Putamen (tissue), 1 donor: ENCODE measurements around the gene IFITM10.

ENCODE experiments used
- DNase-seq: peaks from one replicate; pipeline ENCODE4 v3.0.0-alpha.2; 2016; ENCODE audit warnings: low spot score

IFITM10 gene

DNA sequence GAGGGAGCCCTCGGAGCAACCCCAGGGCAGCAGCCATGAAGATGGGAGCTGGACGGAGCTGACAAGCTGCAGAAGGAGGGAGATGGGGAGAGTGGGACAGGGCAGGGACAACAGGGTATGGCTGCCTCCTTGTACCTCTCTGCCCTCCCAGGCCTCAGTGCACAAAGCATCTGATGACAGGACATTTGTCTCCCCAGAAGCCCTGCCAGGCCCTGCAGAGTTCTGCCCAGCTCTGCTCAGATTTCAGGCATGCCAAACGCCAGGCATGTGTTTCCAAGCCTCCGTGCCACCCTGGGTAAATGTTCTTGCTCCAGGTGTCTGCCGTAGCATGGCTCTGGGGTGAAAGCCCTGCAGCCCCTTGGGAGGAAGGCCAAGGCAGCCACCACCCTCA lies 1.1 kb upstream of the IFITM10 start:
- DNase-seq = no peak

DNA sequence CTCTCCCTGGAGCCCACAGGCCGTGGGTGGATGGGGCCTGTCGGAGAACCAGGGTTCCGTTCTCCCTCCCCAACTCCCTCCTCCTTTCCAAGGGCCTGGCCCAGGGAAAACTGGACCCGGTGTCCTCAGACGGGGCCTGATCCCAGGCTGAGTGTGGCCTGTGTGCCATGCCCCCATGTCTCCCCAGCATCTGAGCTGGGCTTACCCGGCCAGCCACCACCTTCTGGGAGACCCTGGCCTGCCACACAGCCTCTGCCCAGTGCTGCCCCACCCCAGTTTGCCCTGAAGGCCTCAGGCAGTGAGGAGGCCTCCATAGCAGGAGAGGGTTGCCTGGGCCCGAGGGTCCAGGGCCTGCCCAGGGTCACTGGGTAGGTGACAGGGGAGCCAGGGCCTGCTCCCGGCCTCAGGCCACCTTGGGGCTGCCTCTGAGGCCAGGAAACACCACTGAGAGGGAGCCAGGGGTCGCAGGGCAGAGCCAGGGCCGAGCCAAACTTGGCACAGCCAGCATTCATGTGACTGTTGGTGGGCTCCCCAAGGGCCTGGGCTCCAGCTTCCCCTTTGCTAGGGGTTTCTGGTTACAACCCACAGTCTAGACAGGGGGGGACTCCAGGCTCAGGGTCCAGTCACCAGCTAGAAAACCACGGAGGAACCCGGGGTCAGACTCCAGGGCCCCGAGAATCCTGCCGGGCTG lies 590 bp upstream of the IFITM10 start:
- DNase-seq = no peak

- no peak for DNase-seq
These were observed 722 bp downstream of the IFITM10 start for GRCh38 chr11:1749395-1750351.

DNA sequence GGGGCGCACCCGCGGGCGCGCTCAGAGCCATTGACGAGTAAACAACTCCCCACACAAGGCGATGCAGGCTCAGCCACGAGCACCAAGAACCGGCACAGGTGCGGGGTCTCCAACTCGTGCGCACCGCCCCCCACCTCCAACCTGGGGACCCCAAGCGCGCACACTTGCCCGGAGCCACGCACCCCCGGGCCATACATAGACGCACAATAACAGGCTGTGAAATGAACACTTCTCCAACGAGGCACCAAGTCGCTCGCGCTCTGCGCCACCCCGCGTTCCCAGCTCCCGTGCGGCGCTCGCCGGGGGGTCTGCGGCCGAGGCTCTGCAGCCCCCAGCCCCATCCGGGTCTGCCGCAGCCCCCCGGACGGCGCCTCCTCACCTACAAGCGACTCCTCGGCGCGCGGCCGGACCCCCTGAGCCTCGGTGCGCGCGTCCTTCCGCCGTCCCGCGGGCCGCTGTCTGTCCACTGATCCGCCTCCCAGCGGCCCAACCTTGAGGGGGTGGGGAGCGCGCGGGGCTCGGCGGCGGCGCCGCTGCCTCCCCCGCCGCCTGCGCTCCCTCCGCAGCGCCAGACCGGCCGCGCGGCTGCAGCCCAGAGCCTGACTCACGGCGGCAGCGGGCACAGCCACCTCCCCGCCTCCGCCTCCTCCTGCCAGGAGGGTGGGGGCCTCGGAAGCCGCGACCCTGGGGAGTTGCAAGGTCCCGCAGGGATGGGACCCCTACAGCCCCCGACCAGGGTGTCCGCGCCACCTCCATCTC lies 1.6 kb downstream of the IFITM10 start:
- no peak for DNase-seq

GRCh38 chr11:1747753-1748635 lies 2.4 kb downstream of the IFITM10 start:
- no peak for DNase-seq

- no peak for DNase-seq
These were observed 3.2 kb downstream of the IFITM10 start for GRCh38 chr11:1746956-1747752.

DNA sequence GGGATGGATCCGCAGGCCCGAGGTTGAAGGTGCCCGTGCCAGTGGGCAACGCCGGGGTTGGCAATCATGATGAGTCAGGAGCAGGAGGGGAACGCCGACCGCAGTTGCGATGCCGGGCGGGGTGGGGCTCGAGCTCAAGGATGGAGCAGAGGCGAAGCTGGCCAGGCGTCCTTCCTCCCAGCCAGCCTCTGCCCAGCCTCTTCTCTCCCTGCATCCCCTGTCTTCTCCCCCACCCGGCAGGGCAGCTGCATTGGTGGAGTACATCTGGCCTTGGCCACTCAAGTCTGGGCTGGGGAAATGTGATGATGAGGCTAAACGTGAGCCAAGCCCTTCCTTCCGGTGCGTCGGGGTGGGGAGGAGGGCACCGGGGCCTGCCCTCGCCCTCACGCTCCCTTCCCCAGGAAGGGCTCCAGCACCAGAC lies 3.9 kb downstream of the IFITM10 start:
- no peak for DNase-seq

- no peak for DNase-seq
These were observed 4.6 kb downstream of the IFITM10 start for GRCh38 chr11:1745701-1746320.

DNA sequence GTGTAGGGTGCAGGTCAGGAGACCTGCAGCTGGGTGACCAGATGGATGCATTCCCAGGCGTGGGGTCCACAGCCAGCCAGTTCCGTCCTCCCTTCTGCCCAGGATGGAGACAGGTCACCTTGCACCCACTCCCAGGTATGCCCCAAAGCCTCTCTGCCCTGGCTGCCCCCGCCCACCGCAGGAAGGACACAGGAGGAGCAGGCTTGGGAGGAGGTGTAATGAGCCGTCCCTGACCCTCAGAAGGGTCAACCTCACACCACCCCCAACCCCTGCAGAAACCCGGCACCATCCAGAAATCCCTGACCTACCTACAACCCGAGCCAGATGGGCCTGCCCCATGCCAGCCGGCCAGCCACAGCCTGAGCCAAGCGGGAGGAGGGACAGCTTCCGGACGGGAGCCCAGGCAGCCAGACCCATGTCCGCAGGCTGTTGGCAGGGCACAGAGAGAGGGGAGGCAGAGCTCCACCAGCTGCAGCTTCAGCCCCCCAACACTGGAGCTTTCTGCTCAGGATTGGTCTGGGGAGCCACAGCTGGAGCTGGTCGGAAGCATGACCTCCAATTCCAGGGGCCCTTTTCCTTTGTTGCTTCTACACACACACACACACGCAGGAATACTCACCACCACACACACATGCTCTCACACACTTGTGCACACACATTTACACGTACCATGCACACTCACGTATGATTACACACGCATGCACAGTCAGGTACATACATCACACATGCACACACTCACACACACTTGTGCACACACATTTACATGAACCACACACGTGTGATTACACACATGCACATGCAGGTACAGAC lies 5.3 kb downstream of the IFITM10 start:
- DNase-seq = no peak

GRCh38 chr11:1744137-1744886 lies 6.1 kb downstream of the IFITM10 start:
- DNase-seq = peak; percentile 67

- no peak for DNase-seq
These were observed 6.7 kb downstream of the IFITM10 start for GRCh38 chr11:1743585-1744136.

- DNase-seq = no peak
These were observed 7.4 kb downstream of the IFITM10 start for GRCh38 chr11:1742869-1743584.

GRCh38 chr11:1742371-1742770 lies 8.0 kb downstream of the IFITM10 start:
- no peak for DNase-seq

DNA sequence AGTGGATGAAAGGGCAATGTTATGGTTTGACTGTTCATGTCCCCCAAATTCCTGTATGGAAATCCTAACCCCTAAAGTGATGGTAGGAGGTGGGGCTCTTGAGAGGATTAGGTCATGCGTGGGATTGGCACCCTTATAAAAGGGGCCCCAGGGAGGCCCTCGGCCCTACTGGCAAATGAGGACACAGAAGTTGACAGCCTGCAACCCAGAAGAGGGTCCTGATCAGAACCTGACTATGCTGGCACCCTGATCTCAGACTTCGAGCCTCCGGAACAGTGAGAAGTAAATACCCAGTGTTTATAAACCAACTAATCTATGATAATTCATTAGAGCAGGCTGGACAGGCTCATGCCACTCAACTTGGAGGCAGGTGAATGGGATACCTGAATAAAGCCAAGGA lies 8.7 kb downstream of the IFITM10 start:
- no peak for DNase-seq

DNA sequence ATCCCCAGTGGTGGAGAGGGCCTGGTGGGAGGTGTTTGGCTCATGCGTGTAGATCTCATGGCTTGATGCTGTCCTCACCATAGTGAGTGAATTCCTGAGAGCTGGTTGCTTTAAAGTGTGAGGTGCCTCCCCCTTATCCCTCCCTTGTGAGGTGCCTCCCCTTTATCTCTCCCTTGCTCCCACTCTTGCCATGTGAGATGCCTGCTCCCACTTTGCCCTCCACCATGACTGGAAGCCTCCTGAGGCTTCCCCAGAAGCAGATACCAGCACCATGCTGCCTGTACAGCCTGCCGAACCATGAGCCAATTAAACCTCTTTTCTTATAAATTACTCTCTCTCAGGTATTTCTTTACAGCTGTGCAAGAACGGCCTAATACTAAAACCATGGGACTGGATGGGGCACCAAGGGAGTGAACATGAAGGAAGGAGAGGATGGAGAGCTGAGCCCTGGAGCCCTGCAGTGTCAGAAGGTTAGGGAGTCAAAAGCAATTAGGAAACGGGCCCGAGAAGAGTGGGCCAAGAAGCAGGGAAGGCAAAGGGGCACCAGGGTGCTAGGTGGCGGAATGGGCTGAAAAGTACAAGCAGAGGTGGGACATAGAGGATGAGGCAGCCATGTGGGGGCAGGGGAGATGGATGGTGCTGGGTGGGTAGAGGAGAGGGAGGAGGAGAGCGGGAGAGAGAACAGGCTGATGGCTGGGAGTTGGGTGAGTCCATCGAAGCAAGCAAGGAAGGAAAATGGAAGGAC lies 9.4 kb downstream of the IFITM10 start:
- no peak for DNase-seq

- no peak for DNase-seq
These were observed 10.8 kb downstream of the IFITM10 start for GRCh38 chr11:1739576-1739975.

DNA sequence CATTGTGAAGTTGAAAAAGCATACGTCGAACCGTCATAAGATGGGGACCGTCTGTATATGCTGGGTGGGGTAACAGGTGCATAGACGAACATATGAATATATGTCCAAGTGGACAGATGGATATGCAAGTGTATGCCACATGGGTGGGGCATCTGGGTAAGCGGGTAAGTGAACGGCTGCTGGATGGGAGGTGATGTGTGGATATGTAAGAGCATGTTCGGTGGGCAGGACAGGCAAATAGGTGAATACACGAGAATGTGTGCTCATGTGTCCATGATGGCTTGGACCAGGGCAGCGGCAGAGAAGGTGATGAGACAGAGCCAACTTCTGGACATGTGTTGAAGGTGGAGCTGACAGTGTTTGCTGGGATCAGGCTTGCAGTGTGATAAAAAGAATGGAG lies 12.0 kb downstream of the IFITM10 start:
- DNase-seq = no peak
